GM12891 (cell line): Measurements from ENCODE around the gene MRPL11.
A peak's percentile ranks its signal among the peaks of the same experiment; 100 is the strongest.
"Not testable (repeated sequence)": the region's sequence is repeated elsewhere in the genome, so short reads cannot be mapped to it uniquely, and the experiment has no call there.

ENCODE experiments used
- DNase-seq: peaks from one replicate; pipeline ENCODE4 v3.0.0; 2011; ENCODE audit warnings: low spot score; ENCODE audit not compliant: insufficient read length
- FAIRE-seq: peaks from 2 replicates; lab custom pipeline; 2011; peaks lifted over from hg19 to GRCh38; lab: Jason Lieb, UNC
- PAX5 ChIP-seq: IDR thresholded peaks from 2 replicates; pipeline ENCODE4 v1.6.1; 2011; ENCODE audit warnings: low read length, moderate library complexity, mild to moderate bottlenecking; ENCODE audit not compliant: insufficient read depth, severe bottlenecking
- POLR2A ChIP-seq: IDR thresholded peaks from 2 replicates; pipeline ENCODE4 v1.6.1; 2011; ENCODE audit warnings: low read depth, low read length, control low read depth
- POLR2AphosphoS5 ChIP-seq: IDR thresholded peaks from 2 replicates; pipeline ENCODE4 v1.6.1; 2011; ENCODE audit warnings: low read depth, low read length, control low read depth
- POU2F2 ChIP-seq: IDR thresholded peaks from 2 replicates; pipeline ENCODE4 v1.6.1; 2011; ENCODE audit warnings: low read depth, mild to moderate bottlenecking, control low read depth, low read length, moderate library complexity
- SPI1 ChIP-seq: IDR thresholded peaks from 2 replicates; pipeline ENCODE4 v1.6.1; 2011; ENCODE audit warnings: low read depth, low read length, control low read depth
- TAF1 ChIP-seq: IDR thresholded peaks from 2 replicates; pipeline ENCODE4 v1.6.1; 2011; ENCODE audit warnings: low read depth, low read length, control low read depth

MRPL11 gene

DNA sequence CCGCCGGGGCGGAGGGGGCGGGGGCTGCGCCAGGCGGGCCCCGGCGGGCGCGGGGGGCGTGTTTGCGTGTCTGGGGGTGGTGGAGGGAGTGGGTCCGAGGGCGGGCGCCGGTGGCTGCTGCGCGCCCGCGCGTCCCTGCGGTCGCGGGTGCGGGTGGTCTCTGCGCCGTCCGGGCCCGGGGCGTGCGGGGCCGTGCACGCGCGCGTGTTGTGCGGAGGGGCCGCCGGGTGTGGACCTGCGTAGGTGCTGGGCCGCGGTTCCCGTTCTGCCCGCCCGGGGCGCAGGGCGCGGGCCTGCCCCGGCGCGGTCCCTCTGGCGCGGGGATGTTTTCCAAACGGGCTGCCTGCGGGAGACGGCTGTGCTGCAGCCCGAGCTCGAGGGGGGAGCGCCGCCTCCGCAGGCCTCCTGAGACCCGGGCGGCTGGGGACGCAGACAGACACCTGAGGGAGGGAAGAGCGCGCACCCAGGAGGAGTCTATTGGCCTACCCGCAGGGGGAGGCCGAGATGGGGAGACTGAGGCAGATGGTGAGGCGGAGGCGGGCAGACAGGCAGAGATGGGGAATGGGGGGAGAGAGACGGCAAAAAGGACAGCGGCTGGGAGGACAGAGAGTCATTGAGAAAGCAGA, 28.5 kb upstream of the MRPL11 start:
- no peak for DNase-seq
- peak; percentile 26 for FAIRE-seq
- TF ChIP-seq PAX5 = no peak
- no peak for TF ChIP-seq POLR2AphosphoS5
- no peak for TF ChIP-seq TAF1
- TF ChIP-seq POLR2A = no peak
- TF ChIP-seq POU2F2 = no peak
- TF ChIP-seq SPI1 = no peak

GRCh38 chr11:66466225-66467033, 27.8 kb upstream of the MRPL11 start, which contains the start of gene PELI3:
TSS of gene PELI3 (plus strand) at chr11:66466905. CDS start at chr11:66468129, 1,224 bp downstream.
- FAIRE-seq = peak; percentile 97
- peak; percentile 93 for DNase-seq
- TF ChIP-seq POLR2A (no peak), PAX5 (no peak), POLR2AphosphoS5 (no peak), SPI1 (no peak), TAF1 (no peak), POU2F2 (no peak)

DNA sequence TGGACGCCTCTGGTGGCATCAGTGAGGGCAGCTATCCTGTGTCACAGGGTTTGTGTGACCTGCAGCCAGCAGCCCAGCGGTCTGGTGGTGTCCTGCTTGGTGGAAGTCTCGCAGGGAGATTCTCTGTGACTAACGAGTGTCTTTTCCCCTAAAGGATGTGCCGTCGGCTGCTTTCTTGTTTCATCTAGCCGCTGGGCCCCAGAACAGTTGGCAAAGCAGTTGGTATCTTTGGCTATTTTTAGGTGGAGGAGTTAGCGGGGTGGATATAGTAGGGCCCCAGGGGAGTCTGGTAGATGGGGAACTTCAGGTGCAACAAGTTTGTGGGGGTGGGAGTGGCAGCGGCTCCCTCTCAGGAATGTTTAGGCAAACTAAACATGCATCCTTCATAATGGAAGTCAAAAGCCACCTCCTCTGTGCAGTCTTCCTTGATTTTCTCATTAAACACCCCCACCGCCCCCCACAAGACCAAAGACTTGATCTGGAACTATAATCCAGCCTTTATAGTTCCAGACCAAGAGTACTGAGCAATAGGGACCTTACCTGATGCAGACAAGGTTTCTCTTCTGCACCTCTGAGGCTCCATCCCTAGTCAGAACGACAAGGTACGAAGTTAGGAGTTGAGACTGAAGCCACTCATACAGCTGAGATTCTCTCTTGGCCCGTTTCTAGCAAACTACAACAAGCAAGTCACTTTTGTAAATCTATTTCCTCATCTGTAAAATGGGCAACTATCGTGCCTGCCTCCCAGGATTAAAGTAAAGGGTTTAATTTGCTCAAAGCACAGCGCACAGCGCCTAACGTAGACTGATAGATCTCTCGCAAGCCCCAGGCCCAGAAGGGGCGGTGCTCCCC, 27.0 kb upstream of the MRPL11 start:
- FAIRE-seq (peak; percentile 65), DNase-seq (no peak)
- TF ChIP-seq POLR2A = no peak
- no peak for TF ChIP-seq TAF1
- no peak for TF ChIP-seq POLR2AphosphoS5
- no peak for TF ChIP-seq POU2F2
- no peak for TF ChIP-seq SPI1
- TF ChIP-seq PAX5 = no peak

GRCh38 chr11:66464916-66465315, 26.3 kb upstream of the MRPL11 start:
- no peak for DNase-seq
- no peak for FAIRE-seq
- TF ChIP-seq POLR2A (no peak), TAF1 (no peak), PAX5 (no peak), SPI1 (no peak), POLR2AphosphoS5 (no peak), POU2F2 (no peak)

DNA sequence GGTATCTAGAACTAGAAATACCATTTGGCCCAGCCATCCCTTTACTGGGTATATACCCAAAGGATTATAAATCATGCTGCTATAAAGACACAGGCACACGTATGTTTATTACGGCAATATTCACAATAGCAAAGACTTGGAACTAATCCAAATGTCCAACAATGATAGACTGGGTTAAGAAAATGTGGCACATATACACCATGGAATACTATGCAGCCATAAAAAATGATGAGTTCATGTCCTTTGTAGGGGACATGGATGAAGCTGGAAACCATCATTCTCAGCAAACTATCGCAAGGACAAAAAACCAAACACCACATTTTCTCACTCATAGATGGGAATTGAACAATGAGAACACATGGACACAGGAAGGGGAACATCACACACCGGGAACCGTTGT, 25.5 kb upstream of the MRPL11 start:
- FAIRE-seq, DNase-seq: not testable (repeated sequence)

- no peak for FAIRE-seq
- TF ChIP-seq PAX5 (no peak), POLR2AphosphoS5 (no peak), POU2F2 (no peak), TAF1 (no peak), POLR2A (no peak), SPI1 (no peak)
- no peak for DNase-seq
These were observed 24.3 kb upstream of the MRPL11 start for GRCh38 chr11:66462911-66463310.

DNA sequence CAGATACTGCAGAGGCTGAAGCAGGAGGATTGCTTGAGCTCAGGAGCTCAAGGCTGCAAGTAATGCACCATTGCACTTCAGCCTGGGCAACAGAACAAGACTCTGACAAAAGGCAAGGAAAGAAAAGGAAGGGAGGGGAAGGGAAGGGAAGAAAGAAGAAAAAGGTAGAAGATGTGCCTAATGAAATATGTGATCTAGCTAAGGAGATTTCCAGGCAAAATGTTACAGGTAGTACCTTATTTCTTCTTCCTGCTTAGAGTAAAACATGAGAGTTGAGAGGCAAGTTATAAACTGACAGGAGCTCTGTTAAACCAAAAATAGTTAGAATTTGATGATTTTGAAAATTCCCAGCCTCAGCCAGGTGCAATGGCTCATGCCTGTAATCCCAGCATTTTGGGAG, 23.4 kb upstream of the MRPL11 start:
- no peak for FAIRE-seq
- TF ChIP-seq TAF1 (no peak), POLR2A (no peak), SPI1 (no peak), POLR2AphosphoS5 (no peak)
- no peak for DNase-seq

- FAIRE-seq = peak; percentile 65
- TF ChIP-seq TAF1 = no peak
- no peak for TF ChIP-seq PAX5
- TF ChIP-seq POLR2AphosphoS5 = no peak
- no peak for TF ChIP-seq POLR2A
- peak; percentile 83 for TF ChIP-seq SPI1
- DNase-seq = no peak
These were observed 20.6 kb upstream of the MRPL11 start for GRCh38 chr11:66459138-66459778.

GRCh38 chr11:66457826-66458225, 19.2 kb upstream of the MRPL11 start:
- FAIRE-seq = no peak
- TF ChIP-seq SPI1 (peak; percentile 78), POU2F2 (no peak), PAX5 (no peak), POLR2A (no peak)

More at GRCh38 chr11:66457826-66458225, 19.2 kb upstream of the MRPL11 start:
- no peak for DNase-seq
